Keratinocyte (primary cell): ENCODE measurements around the gene ACACB. TPM values are rescaled to one million over a fixed set of nuclear protein-coding genes. Genes with fewer than 3 reads are reported as not detected.

Source experiments
- DNase-seq: peaks from one replicate; pipeline ENCODE4 v3.0.0-alpha.2; 2011; ENCODE audit warnings: low read depth, missing footprints, low spot score
- FAIRE-seq: peaks from 2 replicates; lab custom pipeline; 2011; peaks lifted over from hg19 to GRCh38; lab: Jason Lieb, UNC
- H2AFZ ChIP-seq: 2 replicates; pipeline ENCODE4 v1.6.0; 2012; ENCODE audit warnings: low read length, control low read depth, inconsistent platforms; ENCODE audit not compliant: control insufficient read depth
- H3K27ac ChIP-seq: 2 replicates; pipeline ENCODE4 v1.5.1; 2011; ENCODE audit warnings: low read length; ENCODE audit not compliant: control insufficient read depth, insufficient read depth
- H3K27me3 ChIP-seq: 3 replicates; pipeline ENCODE4 v1.6.0; 2011; ENCODE audit warnings: low read length; ENCODE audit not compliant: control insufficient read depth, insufficient read depth; ENCODE audit errors: extremely low read depth
- H3K36me3 ChIP-seq, 2 experiments: 2 replicates in 1 of 2; 3 replicates in 1 of 2; pipeline ENCODE4 v1.5.1; 2011; ENCODE audit warnings: low read length in 2 of 2, mild to moderate bottlenecking in 1 of 2; ENCODE audit not compliant: control insufficient read depth in 2 of 2, insufficient read depth in 2 of 2; ENCODE audit errors: extremely low read depth in 1 of 2
- H3K4me1 ChIP-seq: 3 replicates; pipeline ENCODE4 v1.5.1; 2011; ENCODE audit warnings: low read length; ENCODE audit not compliant: control insufficient read depth, insufficient read depth; ENCODE audit errors: extremely low read depth
- H3K4me2 ChIP-seq: 3 replicates; pipeline ENCODE4 v1.6.0; 2011; ENCODE audit warnings: low read depth, low read length; ENCODE audit not compliant: control insufficient read depth, insufficient read depth; ENCODE audit errors: extremely low read depth
- H3K4me3 ChIP-seq, 3 experiments: fragments of 200-600 bp in 1 of 3; sonication (generic) in 1 of 3; 2 replicates in 2 of 3; 3 replicates in 1 of 3; pipeline ENCODE4 v1.5.1; 2011 to 2016; ENCODE audit warnings: low read length in 3 of 3, mild to moderate bottlenecking in 3 of 3, control low read depth in 2 of 3, inconsistent platforms in 1 of 3, low read depth in 1 of 3, mixed read lengths in 1 of 3, mixed run types in 1 of 3, moderate library complexity in 1 of 3; ENCODE audit not compliant: control insufficient read depth in 2 of 3, insufficient read depth in 2 of 3; ENCODE audit errors: extremely low read depth in 1 of 3
- H3K79me2 ChIP-seq: 2 replicates; pipeline ENCODE4 v1.6.0; 2012; ENCODE audit warnings: low read length; ENCODE audit not compliant: control insufficient read depth, insufficient read depth
- H3K9ac ChIP-seq: 3 replicates; pipeline ENCODE4 v1.6.0; 2011; ENCODE audit warnings: low read length; ENCODE audit not compliant: control insufficient read depth, insufficient read depth; ENCODE audit errors: extremely low read depth
- H3K9me1 ChIP-seq: 3 replicates; pipeline ENCODE4 v1.6.0; 2011; ENCODE audit warnings: low read length; ENCODE audit not compliant: control insufficient read depth, insufficient read depth; ENCODE audit errors: extremely low read depth
- H3K9me3 ChIP-seq: 2 replicates; pipeline ENCODE4 v1.5.1; 2012; ENCODE audit warnings: low read depth, low read length; ENCODE audit not compliant: control insufficient read depth
- H4K20me1 ChIP-seq: 3 replicates; pipeline ENCODE4 v1.6.0; 2011; ENCODE audit warnings: low read length; ENCODE audit not compliant: control insufficient read depth, insufficient read depth; ENCODE audit errors: extremely low read depth
- EZH2 ChIP-seq: IDR thresholded peaks from one replicate; pipeline ENCODE4 v1.6.1; 2012; ENCODE audit warnings: inconsistent platforms, mild to moderate bottlenecking, low read length, moderate library complexity
- dilution Hi-C: fragments of 300-500 bp; cut with MboI; formaldehyde crosslinking; loops from one replicate; pipeline ENCODE4 v1.7.0; 2020; ENCODE audit warnings: low sequenced_read_pairs; ENCODE audit not compliant: extremely low pct_ligation_motif_present
- polyA plus RNA-seq, 5 experiments: library from polyadenylated mRNA; depleted of rRNA in 3 of 5; stranded (reverse) in 3 of 5; stranded (forward) in 1 of 5; unstranded in 1 of 5; fragments of >200 nt; gene quantifications; 1 replicate in 1 of 5; 2 replicates in 3 of 5; 3 replicates in 1 of 5; pipeline versions ENCODE4 v1.2.1 to v1.2.3, GENCODE V29; 2011 to 2012; ENCODE audit warnings: missing spikeins in 2 of 5, low read depth in 1 of 5, low replicate concordance in 1 of 5
- TF ChIP-seq, protein P1 (sequence below), 3 experiments: IDR thresholded peaks in 1 of 3; conservative IDR thresholded peaks in 1 of 3; optimal IDR thresholded peaks in 1 of 3; 2 replicates in 2 of 3; 3 replicates in 1 of 3; pipeline versions ENCODE3 to v1.5.1; 2011; ENCODE audit warnings: low read length in 3 of 3, mild to moderate bottlenecking in 3 of 3, moderate library complexity in 2 of 3, control low read depth in 1 of 3, inconsistent platforms in 1 of 3; ENCODE audit not compliant: insufficient read depth in 2 of 3; ENCODE audit errors: extremely low read depth in 1 of 3

ACACB gene
- polyA plus RNA-seq, 1 donor (not counting 4 experiments of a cell fraction or from before 2014, with no cell fraction given), result 1.3 TPM

DNA sequence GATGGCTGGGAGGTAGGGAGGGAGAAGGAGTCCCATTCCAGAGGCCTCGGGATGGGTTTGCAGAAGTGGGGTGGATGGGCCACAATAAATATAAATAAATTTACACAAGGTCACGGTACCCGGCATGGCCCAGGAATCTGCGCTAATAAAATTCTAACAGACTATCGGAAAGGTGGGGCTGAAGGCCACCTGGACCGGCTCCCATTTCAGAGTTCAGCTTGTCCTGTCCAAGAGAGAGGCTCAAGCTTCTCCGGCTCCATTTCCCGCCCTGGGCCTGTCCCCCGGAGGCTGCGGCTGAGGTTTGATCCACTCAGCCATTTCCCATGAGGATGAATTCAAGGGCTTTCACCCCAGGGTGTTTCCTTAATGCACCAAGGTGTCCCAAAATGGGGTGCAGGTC is 162.5 kb downstream of the ACACB start:
- FAIRE-seq, result no peak
- Histone ChIP-seq H3K27ac (no peak overlapping the region), H2AFZ (no peak overlapping the region), H3K36me3 (no peaks in the 10 kb centered on the region), H4K20me1 (no peaks in the 10 kb centered on the region), H3K4me1 (no peaks in the 10 kb centered on the region), H3K27me3 (no peaks in the 10 kb centered on the region), H3K4me3 (no peak overlapping the region), H3K4me2 (no peak overlapping the region), H3K9me3 (no peaks in the 10 kb centered on the region), H3K79me2 (no peaks in the 10 kb centered on the region), H3K9ac (no peak overlapping the region), H3K9me1 (no peaks in the 10 kb centered on the region)
- no peak for DNase-seq
- TF ChIP-seq, protein P1, sequence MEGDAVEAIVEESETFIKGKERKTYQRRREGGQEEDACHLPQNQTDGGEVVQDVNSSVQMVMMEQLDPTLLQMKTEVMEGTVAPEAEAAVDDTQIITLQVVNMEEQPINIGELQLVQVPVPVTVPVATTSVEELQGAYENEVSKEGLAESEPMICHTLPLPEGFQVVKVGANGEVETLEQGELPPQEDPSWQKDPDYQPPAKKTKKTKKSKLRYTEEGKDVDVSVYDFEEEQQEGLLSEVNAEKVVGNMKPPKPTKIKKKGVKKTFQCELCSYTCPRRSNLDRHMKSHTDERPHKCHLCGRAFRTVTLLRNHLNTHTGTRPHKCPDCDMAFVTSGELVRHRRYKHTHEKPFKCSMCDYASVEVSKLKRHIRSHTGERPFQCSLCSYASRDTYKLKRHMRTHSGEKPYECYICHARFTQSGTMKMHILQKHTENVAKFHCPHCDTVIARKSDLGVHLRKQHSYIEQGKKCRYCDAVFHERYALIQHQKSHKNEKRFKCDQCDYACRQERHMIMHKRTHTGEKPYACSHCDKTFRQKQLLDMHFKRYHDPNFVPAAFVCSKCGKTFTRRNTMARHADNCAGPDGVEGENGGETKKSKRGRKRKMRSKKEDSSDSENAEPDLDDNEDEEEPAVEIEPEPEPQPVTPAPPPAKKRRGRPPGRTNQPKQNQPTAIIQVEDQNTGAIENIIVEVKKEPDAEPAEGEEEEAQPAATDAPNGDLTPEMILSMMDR (optimal IDR thresholded peaks at IDR 0.05 in 1 of 3, IDR thresholded peaks at IDR 0.05 in 1 of 3, conservative IDR thresholded peaks at IDR 0.05 in 1 of 3; ENCODE audit: extremely low read depth in 1 of 3, insufficient read depth in 2 of 3, low read length in 3 of 3), result no peak
- TF ChIP-seq EZH2, result no peak
- dilution Hi-C loops, result loop anchor here (5.0 kb wide), 1 partner anchor 53 kb away; no protein-coding TSS in a partner anchor

DNA sequence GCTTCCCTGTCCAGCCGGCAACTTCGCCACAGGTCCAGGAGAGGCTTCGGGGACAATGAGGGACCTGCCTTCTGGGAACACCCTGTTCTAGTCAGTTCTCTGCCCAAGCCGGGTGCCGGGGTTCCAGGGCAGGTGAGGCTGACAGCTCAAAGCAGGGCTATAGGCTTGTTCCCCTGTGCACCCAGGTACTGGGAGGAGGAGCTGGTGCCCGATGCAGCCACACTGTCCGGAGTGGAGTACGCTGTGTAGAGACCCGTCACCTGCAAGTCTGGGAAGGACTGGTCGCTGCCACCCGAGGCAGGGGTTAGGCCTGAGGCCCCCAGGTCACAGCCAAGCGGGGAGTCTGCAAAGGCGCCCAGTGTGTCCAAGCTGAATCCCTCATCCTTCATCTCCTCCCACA is 163.1 kb downstream of the ACACB start:
- H3K4me1 ChIP-seq, result no peaks in the 10 kb centered on the region
- H3K9me3 ChIP-seq, result no peaks in the 10 kb centered on the region
- H3K27me3 ChIP-seq, result no peaks in the 10 kb centered on the region
- DNase-seq (no peak), FAIRE-seq (no peak)
- no peak overlapping the region for H3K4me2 ChIP-seq
- H2AFZ ChIP-seq, result no peak overlapping the region
- dilution Hi-C loops, result loop anchor here (5.0 kb wide), 1 partner anchor 53 kb away; no protein-coding TSS in a partner anchor
- no peak overlapping the region for H3K27ac ChIP-seq
- no peaks in the 10 kb centered on the region for H3K36me3 ChIP-seq
- H3K9me1 ChIP-seq, result no peaks in the 10 kb centered on the region
- no peak overlapping the region for H3K4me3 ChIP-seq
- H3K79me2 ChIP-seq, result no peaks in the 10 kb centered on the region
- no peaks in the 10 kb centered on the region for H4K20me1 ChIP-seq
- no peak overlapping the region for H3K9ac ChIP-seq
- no peak for TF ChIP-seq EZH2
- TF ChIP-seq, protein P1 (optimal IDR thresholded peaks at IDR 0.05 in 1 of 3, IDR thresholded peaks at IDR 0.05 in 1 of 3, conservative IDR thresholded peaks at IDR 0.05 in 1 of 3; ENCODE audit: extremely low read depth in 1 of 3, insufficient read depth in 2 of 3, low read length in 3 of 3), result no peak
